ENCODE results near the gene MAPRE3.

DNA sequence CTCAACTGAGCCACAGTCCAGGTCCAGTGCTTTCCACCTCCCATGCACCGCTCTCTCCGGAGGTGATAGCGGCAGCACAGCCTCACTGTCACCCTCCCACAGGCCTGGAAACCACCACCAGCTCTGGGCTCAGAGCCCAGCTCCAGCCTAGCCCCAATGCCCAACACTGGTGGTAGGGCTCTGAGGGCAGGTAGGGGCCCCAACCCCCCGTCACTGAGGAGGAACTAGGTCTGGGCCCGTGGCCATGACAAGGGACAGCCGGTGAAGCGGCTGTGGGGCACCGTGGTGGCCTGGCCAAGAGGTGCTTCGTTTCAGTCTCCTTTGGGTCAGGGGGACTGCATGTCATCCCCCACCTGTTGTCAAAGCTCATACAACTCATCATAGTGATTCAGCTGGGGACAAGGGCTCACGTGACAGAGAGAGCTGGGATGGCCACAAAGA is 56.8 kb downstream of the MAPRE3 start:
- no peak for TF ChIP-seq POLR2A (IDR thresholded peaks at IDR 0.05)
- TF ChIP-seq, protein P1, sequence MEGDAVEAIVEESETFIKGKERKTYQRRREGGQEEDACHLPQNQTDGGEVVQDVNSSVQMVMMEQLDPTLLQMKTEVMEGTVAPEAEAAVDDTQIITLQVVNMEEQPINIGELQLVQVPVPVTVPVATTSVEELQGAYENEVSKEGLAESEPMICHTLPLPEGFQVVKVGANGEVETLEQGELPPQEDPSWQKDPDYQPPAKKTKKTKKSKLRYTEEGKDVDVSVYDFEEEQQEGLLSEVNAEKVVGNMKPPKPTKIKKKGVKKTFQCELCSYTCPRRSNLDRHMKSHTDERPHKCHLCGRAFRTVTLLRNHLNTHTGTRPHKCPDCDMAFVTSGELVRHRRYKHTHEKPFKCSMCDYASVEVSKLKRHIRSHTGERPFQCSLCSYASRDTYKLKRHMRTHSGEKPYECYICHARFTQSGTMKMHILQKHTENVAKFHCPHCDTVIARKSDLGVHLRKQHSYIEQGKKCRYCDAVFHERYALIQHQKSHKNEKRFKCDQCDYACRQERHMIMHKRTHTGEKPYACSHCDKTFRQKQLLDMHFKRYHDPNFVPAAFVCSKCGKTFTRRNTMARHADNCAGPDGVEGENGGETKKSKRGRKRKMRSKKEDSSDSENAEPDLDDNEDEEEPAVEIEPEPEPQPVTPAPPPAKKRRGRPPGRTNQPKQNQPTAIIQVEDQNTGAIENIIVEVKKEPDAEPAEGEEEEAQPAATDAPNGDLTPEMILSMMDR (IDR thresholded peaks at IDR 0.05 in 8 of 11, conservative IDR thresholded peaks at IDR 0.05 in 3 of 11) = no peak
